H9 (cell line): ENCODE data around the gene TENM4. TPM values are rescaled to one million over a fixed set of nuclear protein-coding genes. Genes with fewer than 3 reads are reported as not detected.

ENCODE experiments used
- DNase-seq: peaks from one replicate; pipeline ENCODE4 v3.0.0-alpha.2; 2017
- H2AFZ ChIP-seq: one replicate; pipeline ENCODE4 v1.6.1; 2013; ENCODE audit warnings: mild to moderate bottlenecking, low read length, control low read depth, moderate library complexity
- H2AK5ac ChIP-seq: 2 replicates; pipeline ENCODE4 v1.6.1; 2013; ENCODE audit warnings: low read length, control low read depth, mixed read lengths; ENCODE audit not compliant: insufficient read length
- H2BK120ac ChIP-seq: one replicate; pipeline ENCODE4 v1.6.1; 2013; ENCODE audit warnings: low read depth, mild to moderate bottlenecking, low read length, control low read depth, inconsistent platforms; ENCODE audit not compliant: poor library complexity, severe bottlenecking
- H2BK12ac ChIP-seq: 2 replicates; pipeline ENCODE4 v1.6.1; 2013; ENCODE audit warnings: low read length, control low read depth, mixed read lengths, low read depth; ENCODE audit not compliant: insufficient read length
- H2BK15ac ChIP-seq: 2 replicates; pipeline ENCODE4 v1.6.1; 2013; ENCODE audit warnings: low read depth, low read length, control low read depth
- H2BK20ac ChIP-seq: one replicate; pipeline ENCODE4 v1.6.1; 2013; ENCODE audit warnings: low read depth, mild to moderate bottlenecking, low read length, control low read depth, inconsistent platforms; ENCODE audit not compliant: poor library complexity, severe bottlenecking
- H2BK5ac ChIP-seq: 2 replicates; pipeline ENCODE4 v1.6.1; 2013; ENCODE audit warnings: low read length, control low read depth, mixed read lengths; ENCODE audit not compliant: insufficient read length
- H3K14ac ChIP-seq: 2 replicates; pipeline ENCODE4 v1.6.1; 2013; ENCODE audit warnings: low read length, control low read depth; ENCODE audit not compliant: insufficient read depth
- H3K18ac ChIP-seq: 2 replicates; pipeline ENCODE4 v1.6.1; 2013; ENCODE audit warnings: low read depth, mild to moderate bottlenecking, mixed read lengths, low read length, control low read depth; ENCODE audit not compliant: insufficient read length
- H3K23ac ChIP-seq: 2 replicates; pipeline ENCODE4 v1.6.1; 2013; ENCODE audit warnings: low read length, control low read depth, mixed read lengths, low read depth; ENCODE audit not compliant: insufficient read length
- H3K23me2 ChIP-seq: 2 replicates; pipeline ENCODE4 v1.6.1; 2013; ENCODE audit warnings: low read depth, mild to moderate bottlenecking, mixed read lengths, low read length, control low read depth; ENCODE audit not compliant: insufficient read length, poor library complexity, severe bottlenecking
- H3K27ac ChIP-seq: 2 replicates; pipeline ENCODE4 v1.5.1; 2013; ENCODE audit warnings: low read length, control low read depth, mixed read lengths, low read depth; ENCODE audit not compliant: insufficient read length
- H3K27me3 ChIP-seq: 2 replicates; pipeline ENCODE4 v1.6.1; 2013; ENCODE audit warnings: low read length, control low read depth, inconsistent platforms; ENCODE audit not compliant: insufficient read depth
- H3K4ac ChIP-seq: 2 replicates; pipeline ENCODE4 v1.6.1; 2013; ENCODE audit warnings: low read depth, mild to moderate bottlenecking, control low read depth, inconsistent platforms, low read length, moderate library complexity
- H3K4me1 ChIP-seq: 2 replicates; pipeline ENCODE4 v1.6.1; 2013; ENCODE audit warnings: low read length, control low read depth, inconsistent platforms; ENCODE audit not compliant: insufficient read depth
- H3K4me2 ChIP-seq: 2 replicates; pipeline ENCODE4 v1.6.1; 2013; ENCODE audit warnings: low read length, control low read depth, mixed read lengths; ENCODE audit not compliant: insufficient read length, insufficient read depth
- H3K56ac ChIP-seq: 2 replicates; pipeline ENCODE4 v1.6.1; 2013; ENCODE audit warnings: low read depth, mild to moderate bottlenecking, mixed read lengths, low read length, control low read depth; ENCODE audit not compliant: insufficient read length
- H3K79me1 ChIP-seq: 2 replicates; pipeline ENCODE4 v1.6.1; 2013; ENCODE audit warnings: low read depth, mild to moderate bottlenecking, moderate library complexity, low read length, control low read depth, inconsistent platforms; ENCODE audit not compliant: insufficient read depth, poor library complexity, severe bottlenecking
- H3K79me2 ChIP-seq: 2 replicates; pipeline ENCODE4 v1.6.1; 2013; ENCODE audit warnings: low read length, control low read depth, inconsistent platforms; ENCODE audit not compliant: insufficient read depth
- H3K9ac ChIP-seq: 2 replicates; pipeline ENCODE4 v1.6.1; 2013; ENCODE audit warnings: low read length, control low read depth, mixed read lengths; ENCODE audit not compliant: insufficient read length; ENCODE audit errors: extremely low read depth
- H3K9me3 ChIP-seq: one replicate; pipeline ENCODE4 v1.6.1; 2013; ENCODE audit warnings: low read depth, low read length, inconsistent platforms; ENCODE audit not compliant: control insufficient read depth
- H3T11ph ChIP-seq: one replicate; pipeline ENCODE4 v1.6.1; 2013; ENCODE audit warnings: mild to moderate bottlenecking, low read length, control low read depth, inconsistent platforms
- H4K20me1 ChIP-seq: one replicate; pipeline ENCODE4 v1.6.1; 2013; ENCODE audit not compliant: control insufficient read depth, insufficient read length, insufficient read depth
- H4K5ac ChIP-seq: 2 replicates; pipeline ENCODE4 v1.6.1; 2013; ENCODE audit warnings: low read depth, mild to moderate bottlenecking, mixed read lengths, low read length, control low read depth; ENCODE audit not compliant: insufficient read length
- H4K8ac ChIP-seq: replicated peaks from 2 replicates; pipeline ENCODE4 v1.6.1; 2013; ENCODE audit warnings: low read length, control low read depth, mixed read lengths, low read depth; ENCODE audit not compliant: insufficient read length
- H4K91ac ChIP-seq: 2 replicates; pipeline ENCODE4 v1.6.1; 2013; ENCODE audit warnings: low read depth, mild to moderate bottlenecking, moderate library complexity, mixed read lengths, low read length, control low read depth; ENCODE audit not compliant: insufficient read length
- H3K27ac Mint-ChIP-seq, 3 experiments: 2 replicates in 2 of 3; 3 replicates in 1 of 3; pipeline ENCODE4 v1.8.0; 2020 to 2021; ENCODE audit warnings: mixed read lengths in 3 of 3, mild to moderate bottlenecking in 1 of 3, moderate library complexity in 1 of 3
- H3K27me3 Mint-ChIP-seq: 2 replicates; pipeline ENCODE4 v1.8.0; 2021; ENCODE audit warnings: low read depth, mild to moderate bottlenecking, moderate library complexity, mixed read lengths
- H3K36me3 Mint-ChIP-seq, 3 experiments: 2 replicates in 2 of 3; 3 replicates in 1 of 3; pipeline ENCODE4 v1.8.0; 2020 to 2021; ENCODE audit warnings: low read depth in 3 of 3, mixed read lengths in 3 of 3; ENCODE audit not compliant: insufficient read depth in 1 of 3
- H3K4me1 Mint-ChIP-seq, 2 experiments: 2 replicates each; pipeline ENCODE4 v1.8.0; 2020; ENCODE audit warnings: mixed read lengths in 2 of 2
- H3K4me3 Mint-ChIP-seq, 2 experiments: 2 replicates in 1 of 2; 3 replicates in 1 of 2; pipeline ENCODE4 v1.8.0; 2020 to 2021; ENCODE audit warnings: mild to moderate bottlenecking in 2 of 2, mixed read lengths in 2 of 2, moderate library complexity in 1 of 2
- H3K9me3 Mint-ChIP-seq, 2 experiments: 2 replicates in 1 of 2; 3 replicates in 1 of 2; pipeline ENCODE4 v1.8.0; 2020; ENCODE audit warnings: mild to moderate bottlenecking in 2 of 2, mixed read lengths in 2 of 2, moderate library complexity in 1 of 2
- WGBS: extraction: QIAGEN DNeasy Blood & Tissue Kit; methylation state at CpG from one replicate; pipeline ENCODE4 v1.1.7; 2013; ENCODE audit warnings: missing lambda C conversion rate, low lambda C conversion rate, mixed read lengths; ENCODE audit not compliant: insufficient read length; ENCODE audit errors: extremely low coverage; 5-methylcytosine and 5-hydroxymethylcytosine counted together
- total RNA-seq: library from RNA; stranded (reverse); gene quantifications from 2 replicates; pipeline ENCODE4 v1.2.1, GENCODE V29; 2021
- TF ChIP-seq, protein P1 (sequence below): fragments of 200-600 bp; sonication (generic); conservative IDR thresholded peaks from 3 replicates; pipeline ENCODE4 v1.8.0; 2021; ENCODE audit warnings: antibody characterized with exemption, mild to moderate bottlenecking

Gene TENM4
- total RNA-seq, 1 experiment from 2014 or later, result 4.6 TPM

DNA sequence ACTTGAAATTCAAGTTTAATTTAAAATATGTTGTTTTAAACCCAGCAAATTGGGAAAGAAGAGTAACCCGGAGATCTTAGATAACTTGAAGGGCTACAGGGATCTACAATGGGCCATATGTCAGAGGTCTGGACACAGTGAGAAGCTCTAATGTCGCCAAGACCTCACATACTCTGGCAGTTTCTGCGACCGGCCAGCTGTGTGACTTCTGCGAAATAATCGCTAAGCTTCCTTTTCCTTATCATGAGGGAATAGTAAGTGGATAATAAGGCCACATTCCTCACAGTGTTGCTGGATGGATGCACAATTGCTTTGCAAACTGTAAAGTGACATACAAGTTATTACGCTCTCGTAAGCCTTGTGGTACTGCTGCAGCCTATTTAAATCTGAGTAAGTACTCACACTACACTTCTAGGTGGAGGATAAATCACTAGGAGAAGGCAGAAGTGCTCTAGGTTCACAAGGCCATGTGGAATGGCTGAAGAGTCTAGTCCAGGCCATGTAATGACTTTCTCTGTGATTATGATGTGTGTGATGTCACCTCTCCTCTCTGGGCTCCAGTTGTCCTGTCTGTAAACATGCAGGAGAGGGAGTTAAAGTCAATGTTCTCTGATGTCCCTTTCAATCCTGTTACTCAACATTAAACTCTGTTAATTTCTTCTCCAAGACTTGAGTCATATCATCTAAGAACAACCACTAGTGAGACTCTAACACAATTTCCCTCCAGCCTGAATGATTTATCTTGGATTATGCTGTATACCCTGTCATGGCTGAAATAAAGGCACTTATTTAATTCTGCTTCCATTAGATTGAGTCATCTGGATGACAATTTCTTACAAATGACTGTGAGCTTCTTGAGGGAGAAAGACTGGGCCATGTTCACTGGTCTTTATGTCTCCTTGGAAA, 673.5 kb downstream of the TENM4 start:
- TF ChIP-seq, protein P1, sequence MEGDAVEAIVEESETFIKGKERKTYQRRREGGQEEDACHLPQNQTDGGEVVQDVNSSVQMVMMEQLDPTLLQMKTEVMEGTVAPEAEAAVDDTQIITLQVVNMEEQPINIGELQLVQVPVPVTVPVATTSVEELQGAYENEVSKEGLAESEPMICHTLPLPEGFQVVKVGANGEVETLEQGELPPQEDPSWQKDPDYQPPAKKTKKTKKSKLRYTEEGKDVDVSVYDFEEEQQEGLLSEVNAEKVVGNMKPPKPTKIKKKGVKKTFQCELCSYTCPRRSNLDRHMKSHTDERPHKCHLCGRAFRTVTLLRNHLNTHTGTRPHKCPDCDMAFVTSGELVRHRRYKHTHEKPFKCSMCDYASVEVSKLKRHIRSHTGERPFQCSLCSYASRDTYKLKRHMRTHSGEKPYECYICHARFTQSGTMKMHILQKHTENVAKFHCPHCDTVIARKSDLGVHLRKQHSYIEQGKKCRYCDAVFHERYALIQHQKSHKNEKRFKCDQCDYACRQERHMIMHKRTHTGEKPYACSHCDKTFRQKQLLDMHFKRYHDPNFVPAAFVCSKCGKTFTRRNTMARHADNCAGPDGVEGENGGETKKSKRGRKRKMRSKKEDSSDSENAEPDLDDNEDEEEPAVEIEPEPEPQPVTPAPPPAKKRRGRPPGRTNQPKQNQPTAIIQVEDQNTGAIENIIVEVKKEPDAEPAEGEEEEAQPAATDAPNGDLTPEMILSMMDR, result no peak
- Mint-ChIP-seq H3K36me3 (no peaks in the 10 kb centered on the region; a peak in 1 of 7 replicates), H3K4me3 (no peak overlapping the region), H3K27ac (no peak overlapping the region), H3K9me3 (no peaks in the 10 kb centered on the region), H3K27me3 (peaks cover 2% of the 10 kb centered on the region), H3K4me1 (no peaks in the 10 kb centered on the region)
- Histone ChIP-seq H4K8ac (no peak overlapping the region), H3T11ph (no peak overlapping the region), H3K4me1 (no peaks in the 10 kb centered on the region), H4K20me1 (no peaks in the 10 kb centered on the region), H2AFZ (no peak overlapping the region), H2BK5ac (no peak overlapping the region), H3K79me1 (no peaks in the 10 kb centered on the region), H2BK20ac (no peak overlapping the region), H3K18ac (no peak overlapping the region), H3K9me3 (no peaks in the 10 kb centered on the region), H3K56ac (no peak overlapping the region), H2AK5ac (no peak overlapping the region), H3K27me3 (no peaks in the 10 kb centered on the region), H3K23ac (no peak overlapping the region), H2BK15ac (no peak overlapping the region), H3K9ac (no peak overlapping the region), H3K27ac (no peak overlapping the region), H3K4me2 (no peak overlapping the region), H4K91ac (no peak overlapping the region), H3K4ac (no peak overlapping the region), H4K5ac (no peak overlapping the region), H2BK12ac (no peak overlapping the region), H3K23me2 (no peaks in the 10 kb centered on the region), H3K79me2 (no peaks in the 10 kb centered on the region), H2BK120ac (no peak overlapping the region), H3K14ac (no peak overlapping the region)
- WGBS, result no CpG with 5 or more reads among the region's 8 CpGs
- DNase-seq, result no peak
